Prostate gland (tissue), 2 donors: ENCODE data around the gene SCAMP1.

Experiments used
- POLR2A ChIP-seq: fragments of 450-650 bp; IDR thresholded peaks from one replicate; pipeline ENCODE4 v1.6.1; 2016; ENCODE audit warnings: antibody characterized with exemption, mild to moderate bottlenecking
- POLR2AphosphoS5 ChIP-seq: sonication (generic); formaldehyde crosslinking; IDR thresholded peaks from one replicate; pipeline ENCODE4 v1.6.1; 2017; ENCODE audit warnings: antibody characterized with exemption
- TF ChIP-seq, protein P1 (sequence below), 4 experiments: fragments of 200-600 bp in 2 of 4; fragments of 450-650 bp in 2 of 4; sonication (generic) in 2 of 4; IDR thresholded peaks; 1 replicate in 3 of 4; 2 replicates in 1 of 4; pipeline ENCODE4 v1.5.1; 2016 to 2019; ENCODE audit warnings: antibody characterized with exemption in 4 of 4, mild to moderate bottlenecking in 2 of 4, moderate library complexity in 2 of 4

DNA sequence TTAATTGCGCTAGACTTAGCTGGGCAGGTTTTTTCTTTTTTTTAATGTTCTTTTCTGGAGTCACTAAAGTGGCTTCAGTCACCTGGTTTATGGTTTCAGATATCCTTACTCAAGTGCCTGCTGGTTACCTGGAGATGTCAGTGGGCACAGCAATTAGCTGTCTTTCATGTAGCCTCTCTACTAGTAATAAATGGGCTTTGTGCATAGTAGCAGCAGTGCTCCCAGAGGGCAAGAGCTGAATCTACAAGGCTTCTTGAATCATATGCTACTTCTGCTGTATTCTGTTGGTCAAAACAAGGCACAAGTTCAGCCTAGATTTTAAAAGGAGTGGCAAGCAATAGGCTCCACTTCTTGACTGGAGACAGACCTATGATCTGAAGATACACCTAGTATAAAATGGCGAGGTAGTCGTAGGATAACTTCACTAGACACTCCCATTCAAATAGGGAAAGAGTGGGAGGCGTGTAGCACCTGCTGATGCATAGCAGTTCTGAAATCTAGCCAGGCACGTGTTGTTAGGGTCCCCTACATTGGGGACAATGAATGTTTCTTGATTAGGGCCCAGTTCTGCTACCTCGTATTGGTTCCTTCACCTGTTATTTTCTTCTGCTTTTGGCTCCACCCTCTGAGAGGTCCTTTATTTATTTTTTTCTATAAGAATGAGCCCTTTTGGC, 7.0 kb downstream of the SCAMP1 start:
- TF ChIP-seq POLR2A (no peak), POLR2AphosphoS5 (no peak)
- TF ChIP-seq, protein P1, sequence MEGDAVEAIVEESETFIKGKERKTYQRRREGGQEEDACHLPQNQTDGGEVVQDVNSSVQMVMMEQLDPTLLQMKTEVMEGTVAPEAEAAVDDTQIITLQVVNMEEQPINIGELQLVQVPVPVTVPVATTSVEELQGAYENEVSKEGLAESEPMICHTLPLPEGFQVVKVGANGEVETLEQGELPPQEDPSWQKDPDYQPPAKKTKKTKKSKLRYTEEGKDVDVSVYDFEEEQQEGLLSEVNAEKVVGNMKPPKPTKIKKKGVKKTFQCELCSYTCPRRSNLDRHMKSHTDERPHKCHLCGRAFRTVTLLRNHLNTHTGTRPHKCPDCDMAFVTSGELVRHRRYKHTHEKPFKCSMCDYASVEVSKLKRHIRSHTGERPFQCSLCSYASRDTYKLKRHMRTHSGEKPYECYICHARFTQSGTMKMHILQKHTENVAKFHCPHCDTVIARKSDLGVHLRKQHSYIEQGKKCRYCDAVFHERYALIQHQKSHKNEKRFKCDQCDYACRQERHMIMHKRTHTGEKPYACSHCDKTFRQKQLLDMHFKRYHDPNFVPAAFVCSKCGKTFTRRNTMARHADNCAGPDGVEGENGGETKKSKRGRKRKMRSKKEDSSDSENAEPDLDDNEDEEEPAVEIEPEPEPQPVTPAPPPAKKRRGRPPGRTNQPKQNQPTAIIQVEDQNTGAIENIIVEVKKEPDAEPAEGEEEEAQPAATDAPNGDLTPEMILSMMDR (IDR thresholded peaks at IDR 0.05): no peak
